Activated CD4-positive, alpha-beta T cell treated with anti-CD3 and anti-CD28 coated beads, Interleukin-2, amount 50 U/mL, for 1 hour (primary cell): ENCODE measurements around the gene AP1B1.
"Not testable (repeated sequence)": the region's sequence is repeated elsewhere in the genome, so short reads cannot be mapped to it uniquely, and the experiment has no call there.

Source experiments
- DNase-seq: peaks from one replicate; pipeline ENCODE4 v3.0.0-alpha.2; 2020

The AP1B1 gene

DNA sequence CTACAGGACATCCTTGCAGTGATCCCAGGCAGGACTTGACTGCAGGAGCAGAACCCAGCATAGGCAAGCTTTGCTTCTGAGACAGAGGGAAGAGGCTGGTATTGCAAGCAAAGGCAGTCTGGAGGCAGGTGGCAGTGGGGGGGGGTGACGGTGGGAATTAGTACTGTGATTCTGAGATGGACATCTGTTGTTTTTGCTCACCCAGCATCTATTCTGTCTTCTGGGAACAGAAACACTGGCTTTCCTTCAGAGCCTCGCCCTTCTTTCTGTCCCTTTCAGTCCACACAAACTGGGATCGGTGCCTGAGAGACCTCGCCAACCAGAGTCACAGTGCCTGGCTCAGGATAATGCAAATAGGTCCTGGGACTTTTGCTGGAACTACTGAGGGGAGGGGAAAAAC lies 41.7 kb downstream of the AP1B1 start:
- no peak for DNase-seq

DNA sequence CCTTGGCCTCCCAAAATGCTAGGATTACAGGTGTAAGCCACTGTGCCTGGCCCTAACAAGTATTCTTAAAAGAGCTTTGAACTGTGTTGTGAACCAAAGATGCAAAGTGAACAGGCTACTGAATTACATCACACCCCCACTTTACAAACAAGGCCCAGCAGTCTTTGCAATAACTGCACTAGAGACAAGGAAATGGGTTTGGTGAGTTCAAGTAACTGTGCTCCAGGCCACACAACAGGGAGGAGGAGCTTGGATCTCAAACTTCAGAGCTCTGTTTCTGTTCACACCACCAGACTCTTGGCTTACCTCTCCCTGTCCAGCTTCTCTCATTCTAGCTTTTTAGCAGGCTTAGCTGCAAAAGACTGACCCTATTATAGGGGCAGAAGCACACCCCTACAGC lies 42.4 kb downstream of the AP1B1 start:
- DNase-seq, result no peak

DNA sequence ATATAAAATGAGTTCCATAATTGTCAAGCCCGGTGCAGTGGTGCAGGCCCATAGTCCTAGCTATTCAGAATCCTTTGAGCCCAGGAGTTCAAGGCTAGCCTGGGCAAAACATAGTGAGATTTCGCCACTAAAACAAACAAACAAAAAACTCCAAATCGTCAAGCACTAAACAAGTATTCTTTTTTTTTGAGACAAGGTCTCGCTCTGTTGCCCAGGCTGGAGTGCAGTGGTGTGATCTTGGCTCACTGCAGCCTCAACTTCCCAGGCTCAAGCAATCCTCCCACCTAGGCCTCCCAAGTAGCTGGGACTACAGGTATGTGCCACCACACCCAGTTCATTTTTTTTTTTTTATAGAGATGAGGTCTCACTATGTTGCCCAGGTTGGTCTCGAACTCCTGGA lies 43.5 kb downstream of the AP1B1 start:
- DNase-seq, result not testable (repeated sequence)

DNA sequence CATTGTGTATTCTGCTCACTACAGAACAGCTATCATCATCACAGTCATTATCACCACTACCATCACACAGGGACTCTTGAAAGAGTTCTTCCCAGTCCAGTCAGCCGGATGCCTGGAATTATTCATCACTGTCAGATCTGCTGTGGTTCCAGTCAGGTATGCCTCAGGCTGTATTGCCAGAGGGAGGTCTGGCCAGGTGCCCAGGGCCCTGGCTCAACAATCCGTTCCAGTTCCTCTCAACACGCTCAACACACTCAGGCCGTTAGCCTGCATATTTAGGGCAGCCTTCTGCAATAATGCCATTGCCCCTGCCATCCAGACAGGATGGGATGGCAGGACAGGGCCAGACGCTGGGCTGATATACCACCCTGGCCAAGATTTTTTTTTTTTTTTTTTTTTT lies 44.2 kb downstream of the AP1B1 start:
- no peak for DNase-seq

DNA sequence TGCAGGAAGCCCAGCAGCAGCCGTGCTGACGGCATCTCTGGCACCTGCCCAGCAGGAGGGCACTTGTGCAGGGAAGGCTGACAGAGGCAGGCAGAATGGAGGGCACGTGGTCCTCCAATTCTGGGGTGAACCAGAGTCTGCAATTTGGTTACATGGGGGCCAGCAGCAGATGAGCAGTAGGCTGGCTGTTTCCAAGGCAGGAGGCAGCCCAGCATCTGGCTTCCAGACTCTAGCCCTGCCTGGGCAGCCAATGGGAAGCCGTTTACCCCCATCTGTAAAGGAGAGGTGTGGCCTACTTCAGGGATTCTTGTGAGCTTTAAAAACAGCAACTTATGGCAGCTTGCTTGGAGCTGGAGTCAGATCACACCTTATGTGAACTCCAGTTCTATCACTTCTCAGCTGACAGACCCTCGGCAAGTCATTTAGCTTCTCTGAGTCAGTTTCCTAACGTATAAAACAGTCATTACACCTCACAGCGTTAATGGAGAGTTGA lies 45.0 kb downstream of the AP1B1 start:
- no peak for DNase-seq

DNA sequence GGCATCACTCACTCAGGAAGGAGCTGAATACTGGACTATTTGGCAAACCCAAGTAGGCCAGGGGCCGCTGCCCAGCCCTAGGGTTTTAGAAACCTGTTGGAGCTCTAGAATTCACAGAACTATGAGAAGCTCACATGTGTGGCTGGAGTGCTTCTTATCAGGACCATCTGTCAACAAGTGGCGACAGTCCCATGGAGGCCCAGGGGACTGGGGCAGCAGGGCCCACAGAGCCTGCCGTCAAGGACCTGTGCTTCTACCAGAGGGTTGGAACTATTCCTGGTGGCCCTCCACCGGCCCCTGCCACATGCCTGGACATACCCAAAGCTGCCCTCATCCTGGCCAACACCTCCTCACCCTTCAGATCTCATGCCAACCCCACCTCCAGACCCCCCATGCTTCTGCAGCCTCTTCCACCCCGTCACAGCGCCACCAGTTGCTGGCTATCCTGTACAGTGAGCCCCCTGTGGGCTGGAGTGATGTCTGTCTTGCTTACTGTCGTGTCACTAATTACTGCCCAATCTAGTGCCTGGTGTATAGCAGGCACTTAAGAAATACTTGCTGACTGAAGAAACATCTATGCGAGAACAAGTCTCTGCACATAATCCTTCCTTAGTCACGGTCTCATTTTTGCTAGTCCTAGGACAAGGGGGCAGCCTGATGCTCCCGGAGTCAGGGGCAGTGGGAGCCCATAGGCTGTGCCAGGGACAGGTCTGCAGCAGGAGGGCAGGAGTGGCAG lies 45.6 kb downstream of the AP1B1 start:
- DNase-seq, result no peak

DNA sequence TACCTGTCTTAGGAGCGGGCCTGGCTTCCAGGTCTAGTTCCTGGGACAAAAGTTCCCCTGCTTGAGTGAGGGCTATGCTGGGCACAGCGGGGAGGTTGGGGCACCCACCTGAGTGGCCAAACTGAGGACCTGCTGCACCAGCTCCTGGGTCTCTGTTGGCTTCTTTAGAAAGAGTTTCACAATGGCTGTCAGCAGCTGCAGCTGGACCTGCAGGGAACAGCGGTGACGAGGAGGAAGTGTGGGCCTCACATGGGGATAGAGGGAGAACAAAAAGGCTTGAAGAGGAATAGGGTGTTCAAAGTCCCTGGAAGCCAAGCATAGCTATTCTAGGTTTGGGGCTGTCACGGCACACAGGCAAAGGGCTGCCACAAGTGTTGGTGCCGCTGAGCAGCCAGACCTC lies 46.2 kb downstream of the AP1B1 start:
- DNase-seq, result no peak

DNA sequence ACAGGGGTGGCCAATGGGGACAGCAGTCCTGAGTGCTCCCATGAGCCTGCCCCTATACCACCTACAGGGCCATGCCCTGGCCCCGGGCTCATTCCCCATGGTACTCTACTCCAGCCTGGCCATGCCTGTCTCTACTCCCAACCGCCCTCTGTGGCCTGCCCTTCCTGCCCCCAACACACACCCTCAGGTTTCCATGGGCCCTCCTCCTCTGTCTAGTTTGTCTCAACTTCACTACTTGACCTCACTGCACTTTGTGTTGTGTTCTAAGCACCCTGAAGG lies 46.6 kb downstream of the AP1B1 start:
- no peak for DNase-seq

DNA sequence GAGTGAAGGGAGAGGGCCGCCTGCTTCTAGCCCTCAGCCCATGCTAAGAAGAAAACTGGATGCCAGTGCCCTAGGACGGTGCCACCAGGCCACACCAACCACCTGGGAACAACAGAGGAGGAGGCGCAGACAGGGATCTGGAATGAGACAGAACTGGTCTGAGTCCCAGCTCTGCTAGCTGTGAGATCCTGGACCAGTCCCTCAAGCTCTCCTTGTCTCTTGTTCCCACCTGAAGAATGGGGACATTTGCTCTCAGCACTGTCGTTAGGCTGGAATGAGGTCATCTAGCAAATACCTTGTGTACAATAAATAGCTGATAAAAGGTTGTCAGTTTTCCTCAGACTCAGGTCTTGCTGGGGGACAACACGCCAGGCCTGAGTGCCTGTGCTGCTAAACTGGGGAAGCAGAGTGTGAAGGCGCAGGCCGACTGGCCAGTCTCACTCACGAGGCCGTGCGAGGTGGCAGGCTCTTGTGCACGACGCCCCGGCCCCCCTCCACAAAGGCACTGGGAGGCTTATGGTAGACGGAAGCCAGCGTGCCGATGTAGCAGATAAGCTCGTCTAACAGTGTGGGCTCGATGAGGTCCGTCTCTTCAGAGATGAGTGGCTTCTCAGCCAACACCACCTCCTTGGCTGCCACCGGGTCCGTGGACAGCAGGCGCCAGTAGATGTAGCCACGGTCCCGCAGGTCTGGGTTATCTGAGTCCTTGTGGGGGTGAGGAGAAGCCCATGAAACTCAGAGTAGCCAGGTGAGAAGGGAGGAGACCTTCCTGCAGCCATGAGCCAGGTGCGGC lies 47.1 kb downstream of the AP1B1 start:
- no peak for DNase-seq

DNA sequence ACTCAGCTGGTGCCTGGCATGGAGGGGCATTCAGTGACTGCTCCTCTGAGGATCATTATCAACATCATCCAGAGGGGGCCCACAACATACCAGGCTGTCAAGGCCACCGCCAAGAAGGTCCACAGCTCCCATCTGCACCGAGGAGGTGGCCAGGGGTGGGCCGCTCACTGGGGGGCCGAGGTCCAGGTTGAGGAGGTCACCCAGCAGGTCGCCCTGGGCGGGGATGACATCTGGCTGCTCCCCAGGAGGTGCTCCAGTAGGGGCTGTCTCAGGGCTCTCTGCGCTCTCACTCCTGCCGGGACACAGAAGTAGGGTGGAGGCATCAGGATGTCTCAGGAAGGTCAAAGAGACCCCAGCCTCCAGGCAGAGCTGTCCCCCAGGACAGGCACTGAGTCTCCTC lies 47.8 kb downstream of the AP1B1 start:
- DNase-seq, result no peak

DNA sequence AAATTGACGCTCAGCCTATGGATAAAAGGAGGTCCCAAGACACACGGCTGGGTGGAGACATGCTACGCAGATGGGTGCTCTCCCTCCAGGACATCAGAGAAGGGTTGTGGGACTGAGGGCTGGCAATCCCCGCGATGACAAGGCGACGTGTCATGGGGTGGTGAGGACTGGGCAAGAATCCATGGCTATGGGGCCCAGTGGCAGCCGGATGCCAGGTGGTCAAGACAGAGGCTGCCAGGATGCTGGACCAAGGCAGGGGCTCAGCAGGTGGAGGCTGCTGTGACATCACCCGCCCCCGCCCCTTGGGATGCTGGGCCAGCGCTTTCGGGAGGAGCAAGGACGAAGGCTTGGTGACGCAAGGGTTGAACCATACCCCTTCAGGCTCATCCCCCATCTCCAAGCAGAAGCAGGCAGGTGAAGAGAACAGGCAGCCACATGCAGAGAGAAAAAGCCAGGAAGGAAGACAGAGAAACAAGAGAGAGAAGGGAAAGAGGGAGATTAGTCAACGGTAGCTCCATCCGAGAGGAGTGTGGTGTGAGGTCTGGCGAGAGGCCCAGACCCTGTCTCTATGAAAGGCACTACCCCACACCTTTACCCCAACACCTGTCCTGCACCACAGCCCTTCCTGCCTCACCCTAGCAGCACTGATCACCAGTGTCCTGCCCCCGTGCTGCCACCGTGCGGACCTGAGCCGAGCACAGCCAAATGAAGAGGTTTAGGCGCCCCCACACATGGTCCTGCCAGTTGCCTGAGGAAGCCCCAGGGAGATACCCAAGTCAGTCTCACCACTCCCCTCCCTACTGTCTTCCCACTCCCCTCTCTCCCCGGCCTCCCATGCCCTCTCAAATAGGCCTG lies 48.8 kb downstream of the AP1B1 start:
- no peak for DNase-seq

DNA sequence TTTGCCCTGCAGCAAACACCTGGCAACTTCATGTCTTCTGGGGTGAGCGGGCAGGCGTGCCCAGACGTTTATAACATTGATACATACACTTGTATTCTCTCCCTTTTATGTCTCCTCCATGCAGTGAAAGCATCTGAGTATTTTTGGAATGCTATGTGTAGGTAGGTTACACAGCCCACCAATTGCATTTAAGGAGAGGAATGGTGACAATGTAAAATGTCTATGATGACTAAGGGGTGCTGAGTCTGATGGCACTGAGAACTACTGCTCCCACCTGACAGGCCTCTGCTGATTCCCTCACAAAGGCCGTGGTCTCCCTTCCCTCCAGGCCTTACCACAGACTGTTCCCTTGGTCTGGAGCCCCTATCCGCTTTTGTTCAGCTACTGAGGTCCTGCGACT lies 50.0 kb downstream of the AP1B1 start:
- DNase-seq, result no peak

DNA sequence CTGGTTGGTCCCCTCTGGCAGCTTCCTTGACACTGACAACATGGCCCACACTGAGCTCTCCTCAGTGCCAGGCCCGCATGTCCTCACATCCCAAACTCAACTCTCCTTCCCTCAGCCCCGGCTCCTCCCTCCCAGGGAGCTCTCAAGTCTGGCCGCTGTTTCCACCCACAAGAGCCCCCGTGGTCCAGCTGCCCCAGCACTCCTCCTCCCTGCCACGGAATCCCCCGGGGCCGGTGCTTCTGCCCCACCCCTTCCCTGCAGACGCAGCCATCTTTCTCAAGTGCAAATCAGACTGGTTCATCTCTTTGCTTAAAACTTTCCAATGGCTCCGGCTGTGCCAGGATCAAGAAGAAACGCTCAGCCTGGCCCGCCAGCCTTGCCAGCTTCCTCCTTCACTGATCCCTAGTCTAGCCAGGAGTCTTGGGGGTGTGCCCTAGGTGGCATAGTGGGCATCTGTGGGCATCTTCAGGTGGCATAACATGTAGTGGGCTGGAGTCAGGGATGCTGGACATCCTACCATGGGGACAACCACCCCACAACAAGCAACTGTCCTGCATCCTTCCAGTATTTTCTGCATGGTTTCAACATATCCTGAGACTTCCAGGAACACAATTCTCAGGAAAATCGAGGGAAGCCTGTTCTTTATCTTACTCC lies 50.6 kb downstream of the AP1B1 start:
- DNase-seq, result no peak

DNA sequence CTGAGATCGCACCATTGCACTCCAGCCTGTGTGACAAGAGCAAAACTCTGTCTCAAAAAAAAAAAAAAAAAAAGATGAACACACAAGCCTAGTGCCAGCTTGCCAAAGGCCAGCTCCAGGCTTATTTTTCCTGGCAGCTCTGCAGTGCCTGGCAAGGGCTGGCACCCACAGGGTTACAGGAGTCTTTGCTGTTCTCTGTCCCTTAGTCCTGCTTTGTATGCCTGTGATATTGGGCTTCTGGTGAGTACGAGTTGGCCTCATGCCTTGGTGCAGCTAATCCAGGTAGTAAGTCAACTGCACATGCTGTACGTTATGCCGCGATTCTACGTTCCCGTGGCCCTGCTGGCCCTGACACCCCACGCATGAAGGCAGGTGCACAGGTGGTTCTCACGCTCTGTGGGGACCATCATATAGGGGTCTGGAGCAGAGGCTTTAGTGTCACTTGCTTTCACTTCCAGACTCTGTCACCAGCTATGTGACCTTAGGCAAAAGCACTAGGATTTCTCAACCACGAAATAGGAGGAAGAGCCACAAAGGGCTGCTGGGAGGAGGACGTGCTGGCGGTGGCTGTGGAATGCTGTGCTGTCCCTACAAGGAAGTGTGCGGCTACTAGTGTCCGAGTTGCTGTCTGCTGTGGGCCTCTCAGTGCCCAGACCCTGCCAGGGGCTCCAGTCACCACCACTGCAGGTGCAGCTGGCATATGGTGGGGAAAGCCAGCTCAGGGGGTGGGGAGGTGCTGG lies 51.4 kb downstream of the AP1B1 start:
- DNase-seq, result no peak

DNA sequence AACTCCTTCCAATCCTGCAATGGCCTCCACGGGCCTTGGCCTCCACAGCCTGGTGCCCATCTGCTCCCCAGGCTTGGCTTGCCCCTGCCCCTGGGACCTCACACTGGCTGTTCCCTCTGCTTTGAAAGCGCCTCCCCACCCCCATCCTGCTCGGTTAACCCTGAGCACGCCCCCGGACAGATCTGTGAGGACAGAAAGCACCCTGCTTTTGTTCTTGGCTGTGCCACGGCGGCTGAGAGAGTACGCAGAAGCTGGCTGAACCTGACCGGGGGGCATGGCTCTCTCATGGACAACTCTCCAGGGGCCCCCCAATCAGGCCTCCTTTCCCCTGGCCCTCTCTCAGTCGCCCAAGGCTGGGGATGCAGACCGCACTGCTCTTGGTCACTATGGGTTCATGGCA lies 52.7 kb downstream of the AP1B1 start:
- DNase-seq, result no peak

DNA sequence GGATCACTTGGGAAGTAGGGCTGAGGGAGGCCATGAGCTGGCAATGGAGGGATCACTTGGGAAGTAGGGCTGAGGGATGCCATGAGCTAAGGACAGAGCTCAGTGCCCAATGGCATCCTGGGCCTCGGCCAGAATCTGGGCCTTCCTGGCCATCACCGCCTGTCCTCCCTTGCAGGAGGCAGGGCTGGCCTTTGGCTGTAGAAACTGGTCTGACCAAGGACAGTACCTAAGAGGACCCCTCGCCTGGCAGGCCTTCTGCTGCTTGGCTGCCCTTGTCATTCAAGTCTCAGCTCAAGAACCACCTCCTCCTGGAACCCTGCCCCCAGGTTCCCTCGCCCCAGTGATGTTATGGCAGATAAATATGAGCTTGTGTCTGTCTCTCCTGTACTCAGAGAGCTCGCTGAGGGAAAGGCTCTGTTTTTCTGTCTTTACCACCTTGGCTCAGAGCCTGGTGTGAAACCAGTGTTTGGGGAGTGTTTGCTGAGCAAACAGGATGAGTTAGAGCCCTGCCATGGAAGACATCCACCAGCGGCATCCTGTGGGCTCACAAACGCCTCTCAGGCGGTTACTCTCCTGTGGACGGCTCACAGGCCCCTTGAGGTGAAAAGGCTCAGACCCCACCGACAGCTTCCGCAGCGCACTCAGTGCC lies 53.5 kb downstream of the AP1B1 start:
- DNase-seq, result no peak

DNA sequence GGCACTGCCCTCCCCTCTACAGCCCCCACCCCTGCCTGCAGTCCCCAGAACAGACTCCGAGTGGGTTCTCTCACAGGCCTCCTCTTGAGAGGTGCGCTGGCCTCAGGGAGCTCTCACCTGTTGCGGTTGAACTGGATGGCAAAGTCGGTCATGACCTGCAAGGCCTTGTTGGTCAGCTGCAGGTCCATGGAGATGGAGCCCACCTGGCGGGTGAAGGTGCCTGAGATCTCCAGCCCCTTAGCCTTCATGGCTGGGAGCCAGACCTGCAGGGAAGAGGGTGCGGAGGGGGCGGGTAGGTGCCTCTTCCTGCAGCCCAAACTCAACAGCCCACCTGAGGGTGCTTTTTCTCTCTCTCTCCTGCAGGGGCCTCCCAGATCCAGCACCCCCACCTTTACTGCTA lies 54.2 kb downstream of the AP1B1 start:
- DNase-seq, result no peak

DNA sequence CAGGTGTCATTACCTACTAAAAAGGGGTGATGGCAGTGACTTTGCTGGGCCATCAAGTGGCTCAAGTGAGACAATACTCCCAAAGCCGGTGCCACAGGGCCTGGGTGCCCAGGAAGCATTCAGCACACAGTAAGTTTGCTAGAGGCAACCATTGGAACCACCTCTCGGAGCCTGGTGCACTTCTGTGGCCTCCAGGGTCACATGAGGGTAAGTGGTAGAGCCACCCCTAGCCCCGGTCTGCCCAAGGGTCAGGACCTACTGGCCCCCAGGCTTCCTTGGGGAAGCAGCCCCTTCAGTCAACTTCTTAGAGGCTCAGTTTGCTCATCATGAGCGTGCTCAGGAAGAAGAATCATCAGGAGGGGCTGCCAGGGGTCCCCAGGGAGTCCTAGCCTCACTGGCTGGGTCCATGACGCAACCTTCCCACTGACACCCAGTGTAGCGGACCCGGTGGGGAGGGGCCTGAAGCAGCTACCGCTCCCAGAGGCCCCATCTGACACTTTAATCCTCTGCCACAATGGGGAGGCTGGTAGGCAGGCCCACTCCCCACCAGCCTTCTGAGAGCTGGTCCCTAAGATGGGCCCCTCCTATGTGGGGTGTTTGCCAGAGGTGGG lies 55.4 kb downstream of the AP1B1 start:
- DNase-seq, result no peak

DNA sequence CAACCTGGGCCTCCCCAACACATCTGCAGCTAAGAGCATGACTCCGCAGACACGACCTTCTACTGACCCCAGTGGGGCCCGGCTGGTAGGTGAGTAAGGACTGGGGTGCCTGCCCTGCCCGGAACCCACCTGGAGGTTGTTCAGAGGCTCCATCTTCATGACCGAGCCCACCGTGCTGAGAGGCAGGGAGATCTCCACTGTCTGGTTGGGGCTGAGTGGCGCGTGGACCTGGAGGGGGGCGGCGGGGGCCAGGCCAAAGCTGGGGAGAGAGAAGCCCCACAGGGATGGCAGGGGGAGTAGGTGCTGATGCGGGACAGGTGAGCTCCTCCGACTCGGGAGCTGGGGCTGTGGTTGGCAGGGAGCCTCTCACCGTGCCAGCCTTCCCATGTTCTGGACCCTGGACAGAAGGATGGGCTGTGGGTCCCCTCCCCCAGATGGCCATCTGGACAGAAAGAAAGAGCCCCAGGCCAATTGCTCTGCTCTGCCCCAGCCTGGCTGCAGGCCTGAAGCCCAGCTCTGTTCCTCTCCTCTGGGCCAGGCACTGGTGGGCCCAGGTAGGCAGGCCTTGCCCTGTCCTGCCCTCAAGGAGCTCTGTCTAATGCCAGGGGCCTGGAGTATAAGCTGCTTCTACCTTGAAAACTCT lies 56.6 kb downstream of the AP1B1 start:
- DNase-seq, result no peak

DNA sequence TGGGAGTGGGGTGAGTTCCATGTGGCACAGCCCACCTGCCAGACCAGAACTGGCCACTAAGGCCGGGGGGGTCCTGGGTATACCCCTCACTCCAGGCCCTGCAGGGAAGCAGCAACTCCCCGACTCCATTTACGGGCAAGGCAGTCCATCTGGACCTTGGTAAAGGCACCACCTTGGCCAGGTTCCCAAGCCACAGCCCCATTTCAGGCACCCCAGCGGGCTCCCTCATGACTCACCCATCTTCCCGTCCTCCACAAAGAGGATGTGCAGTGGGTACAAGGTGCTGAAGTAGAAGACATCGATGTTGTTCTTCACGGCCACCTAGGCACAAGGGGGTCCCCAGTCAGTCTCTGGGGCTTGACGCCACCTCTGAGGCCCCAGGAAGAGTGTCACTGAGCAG lies 57.2 kb downstream of the AP1B1 start:
- DNase-seq, result no peak

DNA sequence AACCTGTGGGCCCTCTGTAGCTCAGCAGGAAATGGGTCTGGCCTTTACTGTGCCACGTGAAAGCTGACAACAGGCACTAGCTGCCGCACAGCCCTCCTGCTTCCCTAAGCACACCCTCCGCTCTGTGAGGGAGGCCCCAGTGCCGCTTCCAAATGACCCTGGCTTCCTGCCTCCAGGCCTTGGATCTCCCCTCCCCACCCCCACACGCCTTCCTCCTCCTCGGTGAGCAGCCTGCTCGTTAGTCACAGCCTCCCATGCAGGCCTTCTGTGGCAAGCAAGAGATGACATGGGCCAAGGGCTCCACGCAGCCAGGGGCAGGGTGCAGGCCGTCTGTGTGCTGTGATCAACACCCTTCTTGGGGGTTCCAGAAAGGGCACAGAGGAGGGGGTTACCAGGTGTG lies 57.6 kb downstream of the AP1B1 start:
- DNase-seq, result no peak
